Upper lobe of left lung (tissue), 6 donors: ENCODE data around the gene RBMY1B. TPM values are rescaled to one million over a fixed set of nuclear protein-coding genes. Genes with fewer than 3 reads are reported as not detected.
"Not testable (repeated sequence)": the region's sequence is repeated elsewhere in the genome, so short reads cannot be mapped to it uniquely, and the experiment has no call there.

Experiments used
- ATAC-seq, 2 donors: fragments of 200-7000 bp; cut with Tn5 transposase; one replicate each; pipeline ENCODE4 v1.9.1; 2022; ENCODE audit warnings: mild to moderate bottlenecking in 2 of 2, moderate library complexity in 2 of 2; ENCODE audit not compliant: low FRiP score in 2 of 2
- DNase-seq, 2 donors: peaks; one replicate each; pipeline ENCODE4 v3.0.0-alpha.2; 2019 to 2020
- H3K27ac ChIP-seq, 4 donors: fragments of 200-600 bp; sonication (generic); one replicate each; pipeline ENCODE4 v1.5.1; 2016 to 2019
- H3K27me3 ChIP-seq, 4 donors: fragments of 200-600 bp; sonication (generic); one replicate each; pipeline ENCODE4 v1.5.1; 2017 to 2019
- H3K36me3 ChIP-seq, 4 donors: fragments of 200-600 bp; sonication (generic); one replicate each; pipeline ENCODE4 v1.5.1; 2016 to 2019
- H3K4me1 ChIP-seq, 4 donors: fragments of 200-600 bp; sonication (generic); one replicate each; pipeline ENCODE4 v1.5.1; 2018 to 2019
- H3K4me3 ChIP-seq, 4 donors: fragments of 200-600 bp; sonication (generic); one replicate each; pipeline ENCODE4 v1.5.1; 2017 to 2019; ENCODE audit warnings: mild to moderate bottlenecking in 2 of 4, moderate library complexity in 1 of 4
- H3K9me3 ChIP-seq, 4 donors: fragments of 200-600 bp; sonication (generic); one replicate each; pipeline ENCODE4 v1.5.1; 2018 to 2019
- CTCF ChIP-seq, 6 experiments: fragments of 450-650 bp in 4 of 6; fragments of 200-600 bp in 2 of 6; sonication (generic) in 2 of 6; IDR thresholded peaks; one replicate each; pipeline ENCODE4 v1.5.1; 2016 to 2019; ENCODE audit warnings: antibody characterized with exemption in 6 of 6
- EP300 ChIP-seq, 4 donors: sonication (generic); formaldehyde crosslinking; IDR thresholded peaks; one replicate each; pipeline ENCODE4 v1.5.1; 2017; ENCODE audit warnings: antibody characterized with exemption in 4 of 4, control low read depth in 2 of 4
- POLR2A ChIP-seq, 4 donors: fragments of 450-650 bp; IDR thresholded peaks; one replicate each; pipeline ENCODE4 v1.5.1; 2016 to 2017; ENCODE audit warnings: antibody characterized with exemption in 4 of 4, mild to moderate bottlenecking in 2 of 4
- POLR2AphosphoS5 ChIP-seq, 2 donors: sonication (generic); formaldehyde crosslinking; IDR thresholded peaks; one replicate each; pipeline ENCODE4 v1.5.1; 2017; ENCODE audit warnings: antibody characterized with exemption in 2 of 2
- WGBS, 2 donors: methylation state at CpG; one replicate each; pipeline ENCODE4 v1.1.5; 2017 to 2018; 5-methylcytosine and 5-hydroxymethylcytosine counted together
- total RNA-seq, 6 donors: library from RNA; depleted of rRNA in 4 of 6; stranded (reverse); fragments of >200 nt in 4 of 6; gene quantifications; one replicate each; pipeline versions ENCODE4 v1.1.0 to v1.2.1, GENCODE V29; 2016 to 2021
- donor health status: DM: no; HTN: no; CAD: no; lungs with moderate emphysema.
- donor health status: DM: no; HTN: yes; CAD: no; lungs with severe emphysema.

The RBMY1B gene
- not detected for total RNA-seq

- H3K27ac ChIP-seq, H3K4me3 ChIP-seq, DNase-seq, ATAC-seq, H3K4me1 ChIP-seq, H3K36me3 ChIP-seq, H3K27me3 ChIP-seq, H3K9me3 ChIP-seq: not testable (repeated sequence)
- WGBS, 2 donors: no CpG with 5 or more reads among the region's 28 CpGs
Observed at GRCh38 chrY:21511038-21511437, at the start of gene RBMY1B. RBMY1B (plus strand) TSS chrY:21511338; CDS start chrY:21513351, 2,013 bp downstream.

GRCh38 chrY:21462915-21463314 is 48.2 kb upstream of the RBMY1B start:
- H3K27me3 ChIP-seq, DNase-seq, H3K4me1 ChIP-seq, H3K27ac ChIP-seq, ATAC-seq, H3K9me3 ChIP-seq, H3K4me3 ChIP-seq, H3K36me3 ChIP-seq: not testable (repeated sequence)
- WGBS, 2 donors: 90% methylated on average over 1 of the region's 1 CpG; no CpG with 5 or more reads in 1 of the 2 donors

GRCh38 chrY:21482967-21483366 is 28.2 kb upstream of the RBMY1B start:
- ATAC-seq: no peak
- WGBS, 2 donors: 33% methylated on average over 1 of the region's 1 CpG; no CpG with 5 or more reads in 1 of the 2 donors
- H3K36me3 ChIP-seq: no peaks in the 10 kb centered on the region
- H3K27ac ChIP-seq: no peak overlapping the region
- H3K9me3 ChIP-seq: no peaks in the 10 kb centered on the region
- H3K4me3 ChIP-seq: no peak overlapping the region
- DNase-seq: no peak
- TF ChIP-seq CTCF (IDR thresholded peaks at IDR 0.05): no peak
- TF ChIP-seq POLR2AphosphoS5 (IDR thresholded peaks at IDR 0.05): no peak
- no peak for TF ChIP-seq EP300 (IDR thresholded peaks at IDR 0.05)
- no peak for TF ChIP-seq POLR2A (IDR thresholded peaks at IDR 0.05)
- no peaks in the 10 kb centered on the region for H3K27me3 ChIP-seq
- no peaks in the 10 kb centered on the region for H3K4me1 ChIP-seq

- H3K27ac ChIP-seq, H3K27me3 ChIP-seq, ATAC-seq, H3K4me3 ChIP-seq, H3K36me3 ChIP-seq, DNase-seq, H3K9me3 ChIP-seq, H3K4me1 ChIP-seq: not testable (repeated sequence)
- no CpG with 5 or more reads among the region's 28 CpGs for WGBS, 2 donors
Observed at GRCh38 chrY:21534579-21534978, 23.4 kb downstream of the RBMY1B start, which contains the start of gene RBMY1A1. RBMY1A1 (plus strand) TSS chrY:21534879; CDS start chrY:21536892, 2,013 bp downstream.

GRCh38 chrY:21559316-21559984 is 48.3 kb downstream of the RBMY1B start:
- DNase-seq, H3K9me3 ChIP-seq, H3K4me3 ChIP-seq, ATAC-seq, H3K27me3 ChIP-seq, H3K36me3 ChIP-seq, H3K4me1 ChIP-seq, H3K27ac ChIP-seq: not testable (repeated sequence)
- no CpG with 5 or more reads among the region's 5 CpGs for WGBS, 2 donors

Other genes starting within 250 kb of the RBMY1B start
- gene RBMY1A1, start 23.5 kb downstream of the RBMY1B start, total RNA-seq: not detected